Fibroblast of skin of scalp (primary cell): ENCODE data around the gene EPHB1.

ENCODE experiments used
- DNase-seq: peaks from one replicate; pipeline ENCODE4 v3.0.0-alpha.2; 2013

EPHB1 gene

GRCh38 chr3:135137296-135137695, 342.2 kb downstream of the EPHB1 start:
- no peak for DNase-seq

DNA sequence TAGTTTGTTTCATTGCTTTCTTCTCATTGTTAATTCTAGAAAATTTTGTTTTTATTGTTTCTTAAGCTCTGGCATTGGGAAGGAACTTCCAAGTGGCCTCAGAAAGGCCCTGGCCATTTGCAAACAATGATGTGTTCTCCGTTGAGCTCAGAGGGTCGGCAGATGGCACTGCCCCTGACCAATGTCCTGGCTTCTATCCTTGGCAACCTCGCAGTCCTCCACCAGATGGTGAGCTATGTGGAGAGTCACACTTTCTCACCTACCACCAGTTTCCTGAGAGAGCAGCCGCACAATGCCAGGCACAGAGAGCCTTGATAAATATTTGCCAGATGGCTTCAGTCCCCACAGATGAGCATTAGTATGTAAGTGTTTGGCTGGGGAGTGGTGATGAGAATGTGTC, 343.7 kb downstream of the EPHB1 start:
- DNase-seq, result no peak

DNA sequence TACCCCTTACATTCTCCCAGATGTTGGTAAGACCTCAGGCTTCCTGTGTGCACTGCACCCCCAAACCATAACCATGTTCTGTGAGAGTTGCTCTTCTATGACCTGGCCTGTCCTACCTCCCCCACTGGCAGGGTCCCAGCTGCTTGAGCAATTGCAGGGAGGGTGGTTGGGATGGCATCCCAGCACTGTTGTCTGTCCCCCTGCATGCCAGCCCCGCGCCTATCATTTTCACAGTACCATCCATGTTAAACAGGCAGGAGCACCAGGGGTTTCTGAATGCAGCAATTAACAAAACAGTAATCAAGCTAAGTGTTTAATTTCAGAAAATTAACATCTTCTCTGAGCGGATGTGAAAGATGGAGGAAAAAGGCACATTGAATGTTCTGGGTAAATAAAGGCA, 345.5 kb downstream of the EPHB1 start:
- DNase-seq, result no peak

DNA sequence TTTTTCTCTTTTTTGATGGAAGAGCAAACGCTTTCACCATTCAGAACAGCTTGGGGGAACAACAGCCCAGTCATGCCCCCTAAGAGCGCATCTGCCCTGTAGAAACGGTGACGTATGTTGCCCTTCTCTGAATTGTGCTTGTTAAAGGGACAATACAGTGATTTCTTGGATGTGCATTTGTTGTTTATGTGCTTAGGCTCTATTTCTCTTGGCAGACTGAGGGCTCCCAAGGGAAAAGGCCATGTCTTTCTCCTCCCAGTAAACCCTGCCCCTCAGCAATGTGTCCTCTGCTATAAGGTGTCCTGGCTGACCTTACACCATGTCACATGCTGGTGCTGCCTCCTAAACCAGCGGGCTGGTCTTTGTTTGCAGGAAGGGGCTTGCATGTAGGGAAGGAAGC, 346.1 kb downstream of the EPHB1 start:
- no peak for DNase-seq

GRCh38 chr3:135141672-135142071, 346.6 kb downstream of the EPHB1 start:
- DNase-seq, result no peak

DNA sequence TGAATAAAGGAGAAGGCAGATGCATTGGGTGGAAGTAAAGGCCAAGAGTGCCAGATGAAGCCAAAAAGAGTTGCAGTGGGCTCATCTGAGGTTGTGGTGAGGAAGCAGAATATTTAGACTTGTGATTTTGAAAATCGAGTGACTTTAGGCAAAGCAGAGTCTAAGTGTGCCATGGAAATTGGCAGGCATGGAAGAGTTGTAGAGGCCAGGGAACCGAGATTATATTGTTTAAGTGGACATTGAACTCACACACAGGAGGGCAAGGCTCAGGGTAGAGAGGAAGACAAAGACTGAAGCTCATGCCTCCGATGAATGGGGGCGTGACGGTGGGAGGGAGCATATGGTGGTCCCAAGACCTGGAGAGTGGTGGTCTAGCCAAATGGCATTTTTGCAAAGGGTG, 347.5 kb downstream of the EPHB1 start:
- DNase-seq, result no peak

DNA sequence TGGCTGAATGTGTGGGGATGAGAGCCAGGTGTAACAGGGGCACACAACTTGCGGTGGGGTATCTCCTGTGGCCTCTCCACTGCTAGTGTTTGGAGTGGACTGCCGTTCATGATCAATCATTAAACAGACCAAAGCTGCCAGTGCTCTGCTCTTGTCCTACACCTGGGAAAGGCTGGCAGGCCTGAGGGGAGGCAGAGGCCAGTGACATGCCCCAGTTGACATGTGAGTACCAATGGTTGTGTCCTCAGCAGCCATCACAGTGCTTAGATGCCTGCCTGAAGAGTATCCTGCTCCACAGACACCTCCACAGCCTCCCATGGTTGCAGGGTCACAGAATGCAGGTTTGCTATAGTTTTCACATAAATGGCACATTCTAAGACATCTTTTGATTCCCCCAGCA, 348.4 kb downstream of the EPHB1 start:
- DNase-seq, result no peak

GRCh38 chr3:135145581-135145980, 350.5 kb downstream of the EPHB1 start:
- DNase-seq, result no peak

DNA sequence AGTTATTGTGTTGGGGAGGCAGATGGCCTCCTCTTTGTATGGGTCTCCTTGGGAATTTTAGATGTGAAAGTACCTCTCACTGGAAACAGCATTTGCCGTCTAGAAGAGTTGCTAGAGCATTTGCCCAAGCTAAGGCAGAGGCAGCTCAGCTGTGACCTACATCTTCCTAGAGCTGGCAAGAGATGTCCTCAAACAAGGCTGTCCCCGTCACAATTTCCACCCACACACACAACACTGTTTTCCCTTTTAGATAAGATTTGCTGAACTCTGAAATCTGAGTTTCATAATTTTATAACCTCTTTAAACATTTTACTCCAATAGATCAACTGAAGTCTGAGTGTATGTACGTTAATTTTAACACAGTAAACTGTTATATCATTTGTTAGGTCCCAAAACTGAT, 352.6 kb downstream of the EPHB1 start:
- DNase-seq, result no peak

DNA sequence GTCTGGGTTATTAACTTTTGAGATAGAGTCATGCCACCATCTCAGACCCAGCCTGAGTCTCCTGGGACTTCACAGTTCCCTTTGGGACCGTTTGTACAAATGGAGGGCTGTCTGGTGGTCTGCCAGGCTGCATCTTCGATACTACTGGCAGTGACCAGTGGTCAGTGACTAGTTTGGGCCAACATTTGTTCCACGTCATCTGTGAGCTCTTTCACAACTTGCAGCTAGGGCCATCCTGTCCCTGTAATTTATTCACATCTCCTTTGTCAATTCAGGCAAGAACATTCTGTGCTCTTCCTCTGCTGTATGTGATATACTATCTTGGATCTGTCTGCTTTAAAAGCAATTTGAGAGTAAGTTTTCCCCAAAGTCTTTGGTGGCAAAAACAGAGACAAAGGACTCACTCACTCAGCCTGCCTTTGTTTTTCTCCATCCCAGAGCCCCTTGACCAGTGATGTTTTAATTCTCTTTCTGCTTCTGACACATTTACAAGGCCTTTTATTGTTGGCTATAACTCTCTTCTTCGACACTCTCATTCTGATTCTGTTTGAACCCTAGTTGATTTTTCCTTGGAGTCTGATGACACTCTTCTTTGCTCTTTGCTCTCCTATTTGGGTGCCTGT, 353.4 kb downstream of the EPHB1 start:
- DNase-seq, result no peak

- DNase-seq, result no peak
These were observed 354.9 kb downstream of the EPHB1 start for GRCh38 chr3:135149707-135150681.

- DNase-seq, result no peak
These were observed 359.1 kb downstream of the EPHB1 start for GRCh38 chr3:135154186-135154585.

DNA sequence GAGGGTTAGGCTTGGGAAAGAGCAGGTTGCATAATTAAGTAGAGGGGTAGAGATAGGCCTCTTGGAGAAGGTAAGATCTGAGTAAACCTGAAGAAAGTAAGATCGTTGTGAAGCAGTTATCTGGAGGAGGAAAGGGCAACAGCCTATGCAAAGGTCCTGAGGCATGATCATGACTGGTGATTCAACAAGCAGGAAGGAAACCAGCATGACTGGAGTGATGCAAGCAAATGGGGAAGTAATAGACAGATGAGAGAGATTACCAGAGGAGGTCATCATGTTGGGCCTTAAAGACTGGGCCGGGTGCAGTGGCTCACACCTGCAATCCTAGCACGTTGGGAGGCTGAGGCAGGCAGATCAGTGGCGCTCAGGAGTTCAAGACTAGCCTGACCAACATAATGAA, 360.2 kb downstream of the EPHB1 start:
- DNase-seq, result no peak

GRCh38 chr3:135155791-135156190, 360.7 kb downstream of the EPHB1 start:
- DNase-seq, result no peak

- DNase-seq, result no peak
These were observed 362.1 kb downstream of the EPHB1 start for GRCh38 chr3:135157045-135157740.

GRCh38 chr3:135158520-135158919, 363.5 kb downstream of the EPHB1 start:
- DNase-seq, result no peak

DNA sequence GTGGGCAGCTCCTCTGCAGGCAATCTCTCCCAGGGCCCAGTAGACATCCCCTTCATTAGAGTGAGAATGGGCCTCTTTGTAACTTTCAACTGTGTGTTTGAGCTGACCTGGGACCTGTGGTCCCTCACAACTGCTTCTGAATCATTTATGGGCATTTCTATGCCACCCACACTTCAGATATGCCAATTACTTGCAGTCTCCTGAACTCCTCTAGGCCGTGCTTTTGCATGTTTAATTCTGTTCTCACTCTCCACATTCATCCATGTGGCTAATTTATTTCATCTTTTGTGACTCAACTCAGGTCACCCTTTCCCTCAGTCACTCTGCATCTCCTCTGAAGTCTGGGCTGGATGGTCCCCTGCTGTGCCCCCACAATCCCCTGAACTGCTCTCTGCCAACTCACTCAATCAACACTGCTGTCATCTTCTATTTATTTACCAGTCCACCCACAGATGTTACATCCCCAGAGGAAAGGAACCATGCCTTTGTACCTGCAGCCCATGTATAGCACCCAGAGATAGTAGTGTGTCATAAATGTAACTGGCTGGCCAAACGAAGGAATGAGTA, 364.7 kb downstream of the EPHB1 start:
- DNase-seq, result no peak

- DNase-seq, result no peak
These were observed 366.4 kb downstream of the EPHB1 start for GRCh38 chr3:135161425-135161824.

DNA sequence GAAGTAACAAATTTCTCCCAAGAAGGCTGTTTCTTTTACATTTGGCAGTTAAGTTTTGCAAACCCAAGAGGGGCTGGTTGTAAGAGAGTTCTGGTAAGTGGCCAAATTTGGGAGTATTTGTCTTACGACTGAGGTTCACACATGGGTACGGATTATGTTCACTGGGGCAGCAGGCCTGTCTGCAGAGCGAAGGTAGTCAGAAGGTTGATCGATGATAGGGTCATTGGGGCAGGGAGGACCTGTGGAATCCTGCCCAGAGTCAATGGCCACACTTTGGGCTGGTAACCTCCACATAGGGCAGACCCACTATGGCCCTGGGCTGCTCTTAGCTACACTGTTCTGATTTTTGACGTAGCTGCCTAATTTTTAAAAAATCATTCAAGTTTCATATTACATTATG, 368.6 kb downstream of the EPHB1 start:
- no peak for DNase-seq

GRCh38 chr3:135165260-135165659, 370.2 kb downstream of the EPHB1 start:
- no peak for DNase-seq

GRCh38 chr3:135166266-135166825, 371.3 kb downstream of the EPHB1 start:
- DNase-seq, result no peak

DNA sequence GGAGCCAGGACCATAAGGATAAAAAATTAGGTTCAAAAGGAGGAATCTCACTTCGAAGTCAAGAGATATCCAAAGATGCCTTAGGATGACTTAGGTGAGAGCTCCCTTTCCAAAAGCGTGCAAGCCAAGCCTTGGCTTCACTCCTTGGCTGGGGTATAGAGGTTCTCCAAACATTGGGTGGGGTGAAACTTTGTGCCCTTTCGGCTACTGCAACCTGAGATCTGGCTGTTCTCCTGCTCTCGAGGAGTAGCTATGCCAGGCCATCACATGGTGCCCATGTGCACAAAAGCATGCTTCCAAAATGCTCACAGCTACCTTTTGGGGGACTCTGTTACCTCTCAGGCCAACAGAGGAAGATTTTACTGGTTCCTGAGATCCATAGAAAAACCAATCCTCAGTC, 373.8 kb downstream of the EPHB1 start:
- DNase-seq, result no peak

GRCh38 chr3:135169651-135170050, 374.6 kb downstream of the EPHB1 start:
- no peak for DNase-seq
